ENCODE data around the gene DYRK2.

DNA sequence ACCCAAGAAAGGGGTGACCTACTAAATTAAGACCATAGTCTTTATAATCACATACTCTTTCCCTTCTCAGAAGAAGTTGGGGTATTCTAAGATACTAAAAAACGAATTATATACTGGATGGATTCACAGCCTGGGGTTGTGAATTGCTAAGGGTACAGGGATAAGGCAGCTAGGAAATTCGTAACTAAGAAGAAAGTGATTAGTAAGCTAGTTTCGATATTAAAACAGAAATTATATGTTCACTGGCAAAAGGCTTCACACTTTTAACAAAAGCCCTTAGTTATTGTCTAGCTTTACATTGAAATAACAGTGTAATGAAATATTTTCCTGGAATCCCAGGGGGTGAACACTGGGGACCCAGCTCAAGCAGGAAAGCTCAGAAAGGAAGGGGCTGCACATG, 35.5 kb upstream of the DYRK2 start:
- no peak for TF ChIP-seq CTCF (IDR thresholded peaks at IDR 0.05)
- no peak for TF ChIP-seq POLR2A (IDR thresholded peaks at IDR 0.05)
